Mesothelial cell of epicardium (in vitro differentiated cells): ENCODE measurements around the gene ADSL. TPM values are rescaled to one million over a fixed set of nuclear protein-coding genes. Genes with fewer than 3 reads are reported as not detected.

ENCODE experiments used
- DNase-seq, 2 experiments: peaks; one replicate each; pipeline ENCODE4 v3.0.0; 2021; ENCODE audit warnings: low spot score in 2 of 2; ENCODE audit not compliant: unreplicated experiment in 2 of 2
- H3K27ac Mint-ChIP-seq: 2 replicates; pipeline ENCODE4 v1.8.0; 2021; ENCODE audit warnings: mixed read lengths
- H3K27me3 Mint-ChIP-seq: 2 replicates; pipeline ENCODE4 v1.8.0; 2021; ENCODE audit warnings: low read depth, mixed read lengths
- H3K36me3 Mint-ChIP-seq: 2 replicates; pipeline ENCODE4 v1.8.0; 2021; ENCODE audit warnings: mixed read lengths
- H3K4me1 Mint-ChIP-seq: 2 replicates; pipeline ENCODE4 v1.8.0; 2021; ENCODE audit warnings: mixed read lengths
- H3K4me3 Mint-ChIP-seq: 2 replicates; pipeline ENCODE4 v1.8.0; 2021; ENCODE audit warnings: mild to moderate bottlenecking, moderate library complexity, mixed read lengths
- H3K9me3 Mint-ChIP-seq: 2 replicates; pipeline ENCODE4 v1.8.0; 2021; ENCODE audit warnings: mixed read lengths
- CTCF ChIP-seq: fragments of 200-600 bp; sonication (generic); IDR thresholded peaks from one replicate; pipeline ENCODE4 v1.5.0; 2021; ENCODE audit warnings: antibody characterized with exemption; ENCODE audit not compliant: unreplicated experiment
- total RNA-seq: library from RNA; stranded (reverse); gene quantifications from 3 replicates; pipeline ENCODE4 v1.2.1, GENCODE V29; 2021

The ADSL gene
- total RNA-seq, 1 donor from 2014 or later, result 73.4 TPM

- no peak for DNase-seq
- no peaks in the 10 kb centered on the region for H3K9me3 Mint-ChIP-seq
- H3K36me3 Mint-ChIP-seq, result peaks cover 24% of the 10 kb centered on the region
- peaks cover 10% of the 10 kb centered on the region for H3K4me1 Mint-ChIP-seq
- H3K4me3 Mint-ChIP-seq, result no peak overlapping the region
- no peaks in the 10 kb centered on the region for H3K27me3 Mint-ChIP-seq
- no peak for TF ChIP-seq CTCF
- H3K27ac Mint-ChIP-seq, result no peak overlapping the region
Observed at GRCh38 chr22:40432625-40433024, 86.3 kb downstream of the ADSL start.

DNA sequence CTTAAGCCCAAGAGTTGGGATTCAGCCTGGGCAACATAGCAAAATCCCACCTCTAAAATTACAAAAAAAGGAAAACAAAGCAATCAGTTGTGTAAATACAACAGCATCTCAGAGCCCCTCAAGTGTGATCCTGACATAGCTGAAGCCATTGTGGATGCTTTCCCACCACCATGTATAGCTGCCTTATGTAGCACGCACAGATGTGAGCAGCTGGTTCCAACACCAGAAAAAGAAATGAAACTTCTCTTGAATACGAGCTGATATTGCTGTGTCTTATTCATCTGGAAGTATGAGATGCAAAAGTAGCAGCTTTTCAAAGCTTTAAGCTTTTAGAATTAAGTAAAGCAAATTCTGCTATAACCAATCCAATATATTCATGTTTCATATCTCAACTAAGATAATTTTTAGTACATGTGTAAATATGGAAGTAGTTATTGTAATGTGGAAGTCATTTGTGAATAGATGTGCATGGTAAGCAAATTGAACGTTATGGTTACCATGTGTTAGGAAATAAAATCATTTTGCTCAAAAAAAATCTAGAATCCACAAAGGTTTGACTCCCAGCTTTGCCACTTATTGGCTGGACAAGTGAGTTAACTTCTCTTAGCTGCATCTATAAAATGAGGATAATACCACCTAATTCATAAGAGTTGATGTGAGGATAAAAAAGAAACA lies 87.3 kb downstream of the ADSL start:
- H3K4me1 Mint-ChIP-seq, result peaks cover 10% of the 10 kb centered on the region
- DNase-seq, result no peak
- no peaks in the 10 kb centered on the region for H3K27me3 Mint-ChIP-seq
- TF ChIP-seq CTCF, result no peak
- H3K4me3 Mint-ChIP-seq, result no peak overlapping the region
- H3K9me3 Mint-ChIP-seq, result no peaks in the 10 kb centered on the region
- H3K36me3 Mint-ChIP-seq, result peaks cover 23% of the 10 kb centered on the region
- H3K27ac Mint-ChIP-seq, result no peak overlapping the region

GRCh38 chr22:40434106-40434505 lies 87.8 kb downstream of the ADSL start:
- no peak for TF ChIP-seq CTCF
- Mint-ChIP-seq H3K9me3 (no peaks in the 10 kb centered on the region), H3K27me3 (no peaks in the 10 kb centered on the region), H3K27ac (no peak overlapping the region), H3K4me1 (peaks cover 10% of the 10 kb centered on the region), H3K4me3 (no peak overlapping the region), H3K36me3 (peaks cover 21% of the 10 kb centered on the region)
- no peak for DNase-seq

DNA sequence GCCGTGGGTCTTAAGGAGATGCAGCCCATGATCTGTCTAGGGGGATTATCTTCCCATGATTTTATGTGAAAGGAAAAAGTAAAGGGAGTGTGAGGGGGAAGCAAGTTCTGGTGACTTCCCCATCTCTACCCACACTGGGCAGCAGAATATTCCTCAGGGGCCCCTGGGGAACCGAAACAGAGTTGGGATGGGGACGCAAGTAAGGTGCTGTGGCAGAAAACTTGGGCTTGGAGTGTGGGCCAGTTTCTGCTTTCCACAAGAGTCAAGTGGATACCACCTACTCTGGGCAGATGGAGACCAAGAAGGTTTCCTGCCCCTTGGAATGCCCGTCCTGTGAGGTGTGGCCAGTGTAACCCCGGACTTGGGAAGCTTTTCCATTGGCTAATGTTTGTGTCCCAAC lies 88.4 kb downstream of the ADSL start:
- H3K36me3 Mint-ChIP-seq, result peaks cover 20% of the 10 kb centered on the region
- H3K27me3 Mint-ChIP-seq, result no peaks in the 10 kb centered on the region
- H3K4me1 Mint-ChIP-seq, result peaks cover 10% of the 10 kb centered on the region
- no peaks in the 10 kb centered on the region for H3K9me3 Mint-ChIP-seq
- no peak overlapping the region for H3K4me3 Mint-ChIP-seq
- DNase-seq, result no peak
- no peak overlapping the region for H3K27ac Mint-ChIP-seq
- no peak for TF ChIP-seq CTCF

DNA sequence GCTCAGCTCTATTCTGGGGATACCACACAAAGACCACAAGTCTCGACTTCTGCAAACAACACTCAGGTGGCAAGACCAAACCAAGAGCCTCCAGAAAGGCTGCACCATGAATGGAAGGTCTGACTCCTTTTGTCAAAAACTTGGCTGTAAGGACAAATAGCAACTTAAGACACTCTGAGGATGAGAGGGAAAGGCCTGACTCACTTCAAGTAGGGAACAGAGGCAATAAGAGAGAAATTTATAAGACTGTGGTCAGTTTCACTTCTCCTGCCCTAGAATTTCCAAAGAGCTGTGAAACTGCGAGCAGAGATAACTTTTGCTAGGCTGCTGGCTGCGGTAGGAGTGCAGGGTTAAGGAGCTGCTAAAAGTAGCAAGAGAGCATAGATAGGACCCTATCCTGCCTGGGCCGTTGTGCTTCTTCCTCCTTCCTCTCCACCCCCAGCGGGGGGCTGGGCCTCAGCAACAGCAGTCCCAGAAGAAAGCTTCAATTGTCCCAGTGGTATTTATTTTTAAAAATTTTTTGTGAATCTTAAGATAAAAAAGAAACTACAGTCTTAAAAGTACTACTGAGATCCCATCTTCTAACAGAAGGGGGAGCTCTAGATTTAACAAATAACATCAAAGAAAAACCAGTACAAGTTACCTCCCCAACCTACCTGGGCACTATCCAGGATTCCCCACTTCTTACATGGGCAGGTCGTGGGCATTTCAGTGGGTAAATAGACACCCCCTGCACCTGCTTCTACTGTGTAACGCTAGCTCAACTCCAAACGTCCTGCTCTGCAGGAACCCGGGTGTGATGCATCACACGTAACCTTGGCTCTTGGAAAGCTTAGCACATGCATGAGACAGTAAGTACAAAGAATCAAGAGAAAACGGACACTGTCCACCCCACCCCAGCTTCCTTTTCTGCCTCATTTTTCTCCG lies 90.5 kb downstream of the ADSL start:
- H3K36me3 Mint-ChIP-seq, result peaks cover 18% of the 10 kb centered on the region
- peak overlapping the region; percentile 69 for H3K27ac Mint-ChIP-seq
- H3K4me3 Mint-ChIP-seq, result no peak overlapping the region
- H3K27me3 Mint-ChIP-seq, result no peaks in the 10 kb centered on the region
- no peaks in the 10 kb centered on the region for H3K9me3 Mint-ChIP-seq
- peak; percentile 73 for TF ChIP-seq CTCF
- peaks cover 10% of the 10 kb centered on the region for H3K4me1 Mint-ChIP-seq
- no peak for DNase-seq

Other genes with a start within 250 kb of the ADSL start
- gene TNRC6B, start 168.6 kb upstream of the ADSL start, total RNA-seq, result 71.5 to 80.1 TPM (median 75.7 TPM) in 3 replicates
- 93.4 to 101 TPM (median 100 TPM) in 3 replicates for gene SGSM3, start 24.1 kb downstream of the ADSL start, total RNA-seq